HepG2 (cell line): Measurements from ENCODE around the gene POLRMT. TPM values are rescaled to one million over a fixed set of nuclear protein-coding genes. Genes with fewer than 3 reads are reported as not detected.

Experiments used
- ATAC-seq: fragments of 200-7000 bp; cut with Tn5 transposase; 3 replicates; pipeline ENCODE4 v1.9.1; 2020; ENCODE audit warnings: mild to moderate bottlenecking, moderate library complexity
- BruUV-seq: library from RNA; stranded (reverse); fragments of 400-500 nt; replicated peaks from 2 replicates; lab custom pipeline; 2021; lab: Mats Ljungman, UMichigan
- CTCF ChIA-PET: fragments of 300-600 bp; formaldehyde crosslinking; extraction: SDS; loops from one replicate; lab custom pipeline; 2021; ENCODE audit warnings: low total read pairs, inconsistent platforms, low intra/inter-chr PET ratio; lab: Yijun Ruan, JAX
- POLR2A ChIA-PET: fragments of 350-600 bp; sonication (Branson Sonifier 250); formaldehyde crosslinking; loops from one replicate; lab custom pipeline; 2020; ENCODE audit warnings: antibody characterized with exemption, inconsistent platforms; lab: Yijun Ruan, JAX
- DNase-seq: peaks from one replicate; pipeline ENCODE4 v3.0.0-alpha.2; 2015; ENCODE audit warnings: low spot score
- FAIRE-seq: peaks from 3 replicates; lab custom pipeline; 2011; peaks lifted over from hg19 to GRCh38; lab: Jason Lieb, UNC
- H2AFZ ChIP-seq: one replicate; pipeline ENCODE4 v1.6.1; 2011; ENCODE audit warnings: low read length, inconsistent platforms
- H3K27ac ChIP-seq: fragments of 300-600 bp; 3 replicates; pipeline ENCODE4 v1.8.0; 2011; ENCODE audit warnings: mixed run types, mild to moderate bottlenecking, mixed read lengths, low read length, inconsistent platforms; ENCODE audit not compliant: insufficient read depth; ENCODE audit errors: extremely low read length
- H3K27me3 ChIP-seq, 2 experiments: fragments of 200-600 bp in 1 of 2; 2 replicates in 1 of 2; 3 replicates in 1 of 2; pipeline versions ENCODE4 v1.6.0 to v1.8.0; 2011; ENCODE audit warnings: low read length in 2 of 2, mild to moderate bottlenecking in 2 of 2, moderate library complexity in 2 of 2, inconsistent platforms in 1 of 2; ENCODE audit not compliant: insufficient read depth in 2 of 2, control insufficient read depth in 1 of 2
- H3K36me3 ChIP-seq, 2 experiments: fragments of 200-600 bp in 1 of 2; replicated peaks in 1 of 2; 2 replicates in 1 of 2; 3 replicates in 1 of 2; pipeline versions ENCODE4 v1.5.1 to v1.8.0; 2011; ENCODE audit warnings: low read length in 2 of 2, inconsistent platforms in 1 of 2; ENCODE audit not compliant: insufficient read depth in 2 of 2, control insufficient read depth in 1 of 2
- H3K4me1 ChIP-seq: 2 replicates; pipeline ENCODE4 v1.5.1; 2012; ENCODE audit warnings: low read length, inconsistent platforms; ENCODE audit not compliant: insufficient read depth
- H3K4me2 ChIP-seq: 2 replicates; pipeline ENCODE4 v1.6.0; 2011; ENCODE audit warnings: low read depth, low read length, inconsistent platforms
- H3K4me3 ChIP-seq, 3 experiments: fragments of 200-600 bp in 1 of 3; sonication (generic), shearing (Covaris generic) in 1 of 3; replicated peaks in 1 of 3; 2 replicates each; pipeline ENCODE4 v1.5.1; 2011 to 2016; ENCODE audit warnings: low read length in 3 of 3, inconsistent platforms in 2 of 3, low read depth in 2 of 3, mild to moderate bottlenecking in 2 of 3, control low read depth in 1 of 3, mixed read lengths in 1 of 3; ENCODE audit not compliant: insufficient read depth in 1 of 3
- H3K79me2 ChIP-seq: one replicate; pipeline ENCODE4 v1.6.1; 2011; ENCODE audit warnings: low read length, inconsistent platforms; ENCODE audit not compliant: insufficient read depth
- H3K9ac ChIP-seq: 2 replicates; pipeline ENCODE4 v1.6.0; 2011; ENCODE audit warnings: mild to moderate bottlenecking, low read depth, low read length, inconsistent platforms; ENCODE audit not compliant: insufficient read depth
- H3K9me3 ChIP-seq: 2 replicates; pipeline ENCODE4 v1.5.1; 2012; ENCODE audit warnings: mild to moderate bottlenecking, low read length
- H4K20me1 ChIP-seq: 2 replicates; pipeline ENCODE4 v1.6.0; 2011; ENCODE audit warnings: inconsistent platforms, mild to moderate bottlenecking, low read length, moderate library complexity; ENCODE audit not compliant: insufficient read depth
- BCL3 ChIP-seq: sonication (generic); formaldehyde crosslinking; IDR thresholded peaks from 2 replicates; pipeline ENCODE4 v1.5.1; 2020; ENCODE audit warnings: mild to moderate bottlenecking, missing genetic modification reagents, moderate library complexity
- BCL6 ChIP-seq: IDR thresholded peaks from 2 replicates; pipeline ENCODE4 v1.6.1; 2016; ENCODE audit warnings: missing genetic modification reagents, missing compliant biosample characterization
- HCFC1 ChIP-seq: fragments of 150-350 bp; IDR thresholded peaks from 2 replicates; pipeline ENCODE4 v1.6.1; 2014; ENCODE audit warnings: low read depth, low read length
- HDAC6 ChIP-seq: fragments of 200-600 bp; sonication (generic); IDR thresholded peaks from 2 replicates; pipeline ENCODE4 v1.7.0; 2017; ENCODE audit warnings: mild to moderate bottlenecking, antibody characterized with exemption, low read length, low read depth
- IRX3 ChIP-seq: sonication (generic); formaldehyde crosslinking; IDR thresholded peaks from 2 replicates; pipeline ENCODE4 v1.8.1; 2023; ENCODE audit warnings: mild to moderate bottlenecking, low read depth, missing genetic modification reagents, borderline replicate concordance
- MEIS2 ChIP-seq: sonication (generic); formaldehyde crosslinking; IDR thresholded peaks from 2 replicates; pipeline ENCODE4 v1.9.0; 2021; ENCODE audit warnings: mild to moderate bottlenecking, missing genetic modification reagents
- SCMH1 ChIP-seq: sonication (generic); formaldehyde crosslinking; IDR thresholded peaks from 2 replicates; pipeline ENCODE4 v1.9.0; 2021; ENCODE audit warnings: missing genetic modification reagents, mild to moderate bottlenecking, borderline replicate concordance
- TBP ChIP-seq: sonication (generic); formaldehyde crosslinking; IDR thresholded peaks from 2 replicates; pipeline ENCODE4 v1.5.0; 2020; ENCODE audit warnings: missing genetic modification reagents
- ZBTB40 ChIP-seq, 2 experiments: fragments of 450-650 bp in 1 of 2; sonication (generic) in 1 of 2; formaldehyde crosslinking in 1 of 2; IDR thresholded peaks; 2 replicates each; pipeline versions ENCODE4 v1.6.1 to v1.8.0; 2016 to 2022; ENCODE audit warnings: antibody characterized with exemption in 1 of 2, mild to moderate bottlenecking in 1 of 2, missing genetic modification reagents in 1 of 2
- ZFP82 ChIP-seq: sonication (generic); formaldehyde crosslinking; IDR thresholded peaks from 2 replicates; pipeline ENCODE4 v1.5.1; 2020; ENCODE audit warnings: mild to moderate bottlenecking, missing genetic modification reagents, borderline replicate concordance
- ZMYM3 ChIP-seq: sonication (generic); formaldehyde crosslinking; IDR thresholded peaks from 2 replicates; pipeline ENCODE4 v1.5.1; 2020; ENCODE audit warnings: mild to moderate bottlenecking, missing genetic modification reagents
- ZNF235 ChIP-seq: sonication (generic); formaldehyde crosslinking; IDR thresholded peaks from 2 replicates; pipeline ENCODE4 v1.8.1; 2023; ENCODE audit warnings: mild to moderate bottlenecking, missing genetic modification reagents, borderline replicate concordance
- ZNF274 ChIP-seq: sonication (generic); formaldehyde crosslinking; IDR thresholded peaks from 2 replicates; pipeline ENCODE4 v1.5.1; 2020; ENCODE audit warnings: mild to moderate bottlenecking, missing genetic modification reagents
- WGBS: methylation state at CpG from one replicate; pipeline ENCODE4 v1.1.6; 2017; ENCODE audit warnings: low lambda C conversion rate; 5-methylcytosine and 5-hydroxymethylcytosine counted together
- in situ Hi-C: cut with HindIII; loops from 2 replicates; pipeline ENCODE4 v1.10.0; 2017; ENCODE audit warnings: low pct_unique_long_range_greater_than_20kb; ENCODE audit not compliant: extremely low pct_ligation_motif_present
- intact Hi-C: fragments of 100-400 bp; cut with micrococcal nuclease; formaldehyde crosslinking; loops from one replicate; pipeline ENCODE4 v1.10.0; 2022; ENCODE audit not compliant: unreplicated experiment
- polyA plus RNA-seq, 8 experiments: library from polyadenylated mRNA; depleted of rRNA in 3 of 8; stranded (reverse) in 7 of 8; unstranded in 1 of 8; fragments of >200 nt; fragmentation: Illumina TruSeq in 4 of 8; extraction: Trizol in 4 of 8; gene quantifications; 2 replicates each; pipeline versions ENCODE4 v1.2.1 to v1.2.3, GENCODE V29; 2011 to 2016; ENCODE audit warnings: low read depth in 4 of 8, missing spikeins in 1 of 8, mixed read lengths in 1 of 8; ENCODE audit not compliant: insufficient read depth in 1 of 8
- total RNA-seq, 5 experiments: library from RNA; depleted of rRNA; stranded (reverse); fragments of >200 nt; fragmentation: Illumina TruSeq; extraction: Trizol; gene quantifications; 2 replicates each; pipeline ENCODE4 v1.2.3, GENCODE V29; 2016; ENCODE audit warnings: low read depth in 1 of 5

The POLRMT gene
- total and polyA plus RNA-seq, 2 of the 13 experiments (the other 11 are each of a cell fraction or from before 2014, with no cell fraction given), result 78.0 to 101 TPM

GRCh38 chr19:596263-596655 is 37.1 kb downstream of the POLRMT start:
- BruUV-seq, result no TSS peak
- Histone ChIP-seq H3K4me3 (no peak overlapping the region), H3K4me2 (no peak overlapping the region), H3K9me3 (no peaks in the 10 kb centered on the region), H3K27me3 (peaks cover 11 to 68% of the 10 kb centered on the region in 2 experiments; a peak in 4 of 5 replicates), H3K36me3 (no peaks in the 10 kb centered on the region), H3K27ac (no peak overlapping the region), H4K20me1 (peaks cover 12% of the 10 kb centered on the region; the same call in 1 of the 2 replicates), H3K79me2 (no peaks in the 10 kb centered on the region), H2AFZ (no peak overlapping the region), H3K4me1 (no peaks in the 10 kb centered on the region), H3K9ac (no peak overlapping the region)
- ATAC-seq (no peak), DNase-seq (no peak), FAIRE-seq (no peak)
- intact Hi-C loops, result no loop called here
- ChIA-PET CTCF (no interaction called here), POLR2A (no interaction called here)
- 0% methylated on average over 2 of the region's 16 CpGs for WGBS
- in situ Hi-C loops, result no loop called here
- TF ChIP-seq BCL3 (no peak), ZFP82 (CRISPR knock-in tag) (no peak), HDAC6 (no peak), IRX3 (CRISPR knock-in tag) (no peak), HCFC1 (no peak), ZNF235 (CRISPR knock-in tag) (no peak), BCL6 (no peak), SCMH1 (no peak), ZMYM3 (no peak), MEIS2 (CRISPR knock-in tag) (no peak), ZNF274 (CRISPR knock-in tag) (no peak), ZBTB40 (IDR thresholded peaks at IDR 0.05) (no peak), ZBTB40 (CRISPR knock-in tag; IDR thresholded peaks at IDR 0.05) (no peak), TBP (CRISPR knock-in tag) (no peak)
